Measurements from ENCODE around the gene MEP1A.

GRCh38 chr6:46862381-46862780 is 69.2 kb downstream of the MEP1A start:
- peak; percentile 46 for TF ChIP-seq CTCF (conservative IDR thresholded peaks at IDR 0.05; ENCODE audit: low read length)
- no peak for TF ChIP-seq EZH2phosphoT487 (IDR thresholded peaks at IDR 0.05; ENCODE audit: borderline replicate concordance)
